ENCODE data around the gene DENND5B.

GRCh38 chr12:31626270-31626995 lies 35.5 kb upstream of the DENND5B start:
- TF ChIP-seq, protein P1, sequence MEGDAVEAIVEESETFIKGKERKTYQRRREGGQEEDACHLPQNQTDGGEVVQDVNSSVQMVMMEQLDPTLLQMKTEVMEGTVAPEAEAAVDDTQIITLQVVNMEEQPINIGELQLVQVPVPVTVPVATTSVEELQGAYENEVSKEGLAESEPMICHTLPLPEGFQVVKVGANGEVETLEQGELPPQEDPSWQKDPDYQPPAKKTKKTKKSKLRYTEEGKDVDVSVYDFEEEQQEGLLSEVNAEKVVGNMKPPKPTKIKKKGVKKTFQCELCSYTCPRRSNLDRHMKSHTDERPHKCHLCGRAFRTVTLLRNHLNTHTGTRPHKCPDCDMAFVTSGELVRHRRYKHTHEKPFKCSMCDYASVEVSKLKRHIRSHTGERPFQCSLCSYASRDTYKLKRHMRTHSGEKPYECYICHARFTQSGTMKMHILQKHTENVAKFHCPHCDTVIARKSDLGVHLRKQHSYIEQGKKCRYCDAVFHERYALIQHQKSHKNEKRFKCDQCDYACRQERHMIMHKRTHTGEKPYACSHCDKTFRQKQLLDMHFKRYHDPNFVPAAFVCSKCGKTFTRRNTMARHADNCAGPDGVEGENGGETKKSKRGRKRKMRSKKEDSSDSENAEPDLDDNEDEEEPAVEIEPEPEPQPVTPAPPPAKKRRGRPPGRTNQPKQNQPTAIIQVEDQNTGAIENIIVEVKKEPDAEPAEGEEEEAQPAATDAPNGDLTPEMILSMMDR (conservative IDR thresholded peaks at IDR 0.05; ENCODE audit: low read depth, low read length) = no peak
- TF ChIP-seq USF2 (IDR thresholded peaks at IDR 0.05; ENCODE audit: low read depth, low read length) = no peak
- TF ChIP-seq MXI1 (IDR thresholded peaks at IDR 0.05; ENCODE audit: borderline replicate concordance, low read depth, low read length) = no peak
- no peak for TF ChIP-seq BHLHE40 (IDR thresholded peaks at IDR 0.05; ENCODE audit: low read depth, low read length)
- TF ChIP-seq POLR2A (IDR thresholded peaks at IDR 0.05; ENCODE audit: low read depth, low read length) = no peak
- TF ChIP-seq SMC3 (IDR thresholded peaks at IDR 0.05; ENCODE audit: low read depth, low read length) = no peak
- no peak for TF ChIP-seq CEBPB (IDR thresholded peaks at IDR 0.05; ENCODE audit: low read depth, low read length)
- TF ChIP-seq RAD21 (IDR thresholded peaks at IDR 0.05; ENCODE audit: low read length) = no peak

Measured in IMR-90 (cell line).